Uterus (tissue), 2 donors: ENCODE measurements around the gene SZT2.

Source experiments
- CTCF ChIP-seq, 4 experiments: fragments of 200-600 bp in 2 of 4; fragments of 450-650 bp in 2 of 4; sonication (generic) in 2 of 4; IDR thresholded peaks; one replicate each; pipeline ENCODE4 v1.5.1; 2016 to 2019; ENCODE audit warnings: antibody characterized with exemption in 4 of 4, mild to moderate bottlenecking in 2 of 4, moderate library complexity in 1 of 4
- POLR2A ChIP-seq, 2 donors: fragments of 450-650 bp; IDR thresholded peaks; one replicate each; pipeline ENCODE4 v1.6.1; 2016; ENCODE audit warnings: antibody characterized with exemption in 2 of 2, mild to moderate bottlenecking in 1 of 2, moderate library complexity in 1 of 2

GRCh38 chr1:43436371-43436770, 46.7 kb downstream of the SZT2 start:
- TF ChIP-seq CTCF (IDR thresholded peaks at IDR 0.05): no peak
- no peak for TF ChIP-seq POLR2A (IDR thresholded peaks at IDR 0.05)
